Measurements from ENCODE around the gene CPAMD8. TPM values are rescaled to one million over a fixed set of nuclear protein-coding genes. Genes with fewer than 3 reads are reported as not detected.

CPAMD8 gene
- total and polyA plus RNA-seq, 2 donors (not counting 1 experiment from before 2014, with no cell fraction given): 1.1 to 2.7 TPM

DNA sequence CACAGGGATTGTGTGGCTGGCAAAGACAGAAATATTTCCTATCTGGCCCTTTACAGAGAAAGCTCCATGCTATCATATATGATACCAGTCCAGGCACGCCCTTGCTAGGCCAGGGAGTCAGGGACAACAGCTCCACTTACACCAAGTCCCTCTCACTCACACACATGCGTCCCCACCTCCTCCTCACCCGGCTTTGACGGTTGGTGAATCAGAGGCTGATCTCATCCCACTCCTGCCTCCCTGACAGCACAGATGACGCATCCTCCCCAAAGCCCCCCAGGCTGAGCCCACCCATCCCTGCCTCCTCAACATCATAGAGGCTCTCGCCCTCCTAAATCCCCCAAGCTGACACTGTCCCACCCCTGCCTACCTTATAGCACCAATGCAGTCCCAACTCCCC lies 75.1 kb downstream of the CPAMD8 start:
- H3K79me2 ChIP-seq (ENCODE audit: control insufficient read depth, insufficient read depth, low read length): no peaks in the 10 kb centered on the region
- intact Hi-C loops (cut with micrococcal nuclease): no loop called here
- peaks cover 8% of the 10 kb centered on the region for H3K27me3 Mint-ChIP-seq
- 89% methylated on average over 6 of the region's 6 CpGs for WGBS (ENCODE audit: insufficient coverage)
- TF ChIP-seq, protein P1, sequence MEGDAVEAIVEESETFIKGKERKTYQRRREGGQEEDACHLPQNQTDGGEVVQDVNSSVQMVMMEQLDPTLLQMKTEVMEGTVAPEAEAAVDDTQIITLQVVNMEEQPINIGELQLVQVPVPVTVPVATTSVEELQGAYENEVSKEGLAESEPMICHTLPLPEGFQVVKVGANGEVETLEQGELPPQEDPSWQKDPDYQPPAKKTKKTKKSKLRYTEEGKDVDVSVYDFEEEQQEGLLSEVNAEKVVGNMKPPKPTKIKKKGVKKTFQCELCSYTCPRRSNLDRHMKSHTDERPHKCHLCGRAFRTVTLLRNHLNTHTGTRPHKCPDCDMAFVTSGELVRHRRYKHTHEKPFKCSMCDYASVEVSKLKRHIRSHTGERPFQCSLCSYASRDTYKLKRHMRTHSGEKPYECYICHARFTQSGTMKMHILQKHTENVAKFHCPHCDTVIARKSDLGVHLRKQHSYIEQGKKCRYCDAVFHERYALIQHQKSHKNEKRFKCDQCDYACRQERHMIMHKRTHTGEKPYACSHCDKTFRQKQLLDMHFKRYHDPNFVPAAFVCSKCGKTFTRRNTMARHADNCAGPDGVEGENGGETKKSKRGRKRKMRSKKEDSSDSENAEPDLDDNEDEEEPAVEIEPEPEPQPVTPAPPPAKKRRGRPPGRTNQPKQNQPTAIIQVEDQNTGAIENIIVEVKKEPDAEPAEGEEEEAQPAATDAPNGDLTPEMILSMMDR (IDR thresholded peaks at IDR 0.05): no peak
- no peak for TF ChIP-seq EZH2 (IDR thresholded peaks at IDR 0.05; ENCODE audit: borderline replicate concordance, insufficient read depth, low read depth, low read length, poor library complexity, severe bottlenecking)
- no peak overlapping the region for H3K27ac Mint-ChIP-seq
- no peaks in the 10 kb centered on the region for H3K4me1 Mint-ChIP-seq
- H3K27ac ChIP-seq (ENCODE audit: low read length in 2 of 2): no peak overlapping the region
- ChIA-PET CTCF (no interaction called here), POLR2A (no interaction called here)
- H3K4me3 ChIP-seq (ENCODE audit: control extremely low read depth in 1 of 5, extremely low read depth in 1 of 5, insufficient read depth in 1 of 5, low read depth in 2 of 5, low read length in 4 of 5): no peak overlapping the region
- no peak for ATAC-seq (ENCODE audit: low read depth)
- no peak overlapping the region for H2AFZ ChIP-seq (ENCODE audit: insufficient read depth, low read depth, low read length, poor library complexity, severe bottlenecking)
- no peak for DNase-seq
- no peaks in the 10 kb centered on the region for H3K4me1 ChIP-seq (ENCODE audit: control insufficient read depth in 2 of 2, insufficient read depth in 2 of 2, low read length in 2 of 2)
- H4K20me1 ChIP-seq (ENCODE audit: control insufficient read depth, insufficient read depth, low read length, poor library complexity, severe bottlenecking): no peaks in the 10 kb centered on the region
- H3K9ac ChIP-seq (ENCODE audit: low read length): no peak overlapping the region
- peaks cover 0 to 16% (median 0%) of the 10 kb centered on the region in 3 donors for H3K9me3 ChIP-seq (ENCODE audit: control extremely low read depth in 1 of 3, control insufficient read depth in 2 of 3, insufficient read depth in 1 of 3, low read length in 2 of 3)
- H3K4me2 ChIP-seq (replicated peaks; ENCODE audit: low read depth, low read length, poor library complexity, severe bottlenecking): no peak overlapping the region
- peaks cover 0 to 11% (median 1%) of the 10 kb centered on the region in 4 experiments for H3K27me3 ChIP-seq (replicated peaks in 1 of 4; ENCODE audit: control extremely low read depth in 1 of 4, control insufficient read depth in 3 of 4, insufficient read depth in 4 of 4, low read length in 3 of 4)
- no peaks in the 10 kb centered on the region for H3K36me3 ChIP-seq (replicated peaks in 1 of 2; ENCODE audit: control extremely low read depth in 1 of 2, control insufficient read depth in 1 of 2, extremely low read depth in 1 of 2, insufficient read depth in 2 of 2, low read length in 1 of 2)
- H3K9me3 Mint-ChIP-seq (ENCODE audit: insufficient read depth): no peaks in the 10 kb centered on the region
- H3K4me3 Mint-ChIP-seq: no peak overlapping the region

DNA sequence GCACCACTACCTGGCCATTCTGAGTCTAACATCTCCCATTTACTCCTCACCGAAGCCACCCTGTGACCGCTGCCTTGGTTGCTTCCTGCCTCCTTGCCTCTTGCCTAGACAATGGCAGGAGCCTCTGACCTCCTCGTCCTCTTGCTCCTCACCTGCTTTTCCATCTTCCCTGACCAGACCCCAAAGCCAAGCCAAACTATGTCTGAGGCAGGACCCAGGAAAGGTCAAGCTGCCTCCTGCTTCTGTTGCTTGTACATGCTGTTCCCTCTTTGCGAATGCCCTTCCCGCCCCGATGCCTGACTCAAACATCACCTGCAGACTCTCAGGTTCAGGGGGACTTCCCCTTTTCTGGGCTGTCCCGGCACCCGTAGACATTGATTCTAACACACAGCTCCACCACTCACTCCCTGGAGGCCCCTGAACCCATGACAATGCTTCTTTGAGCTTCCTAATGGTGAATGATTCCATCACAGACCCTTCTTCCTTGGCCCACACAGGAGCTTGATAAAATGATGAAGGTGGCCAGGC lies 77.0 kb downstream of the CPAMD8 start:
- no peaks in the 10 kb centered on the region for H3K9me3 Mint-ChIP-seq (ENCODE audit: insufficient read depth)
- TF ChIP-seq, protein P1 (IDR thresholded peaks at IDR 0.05): no peak
- no peak for TF ChIP-seq EZH2 (IDR thresholded peaks at IDR 0.05; ENCODE audit: borderline replicate concordance, insufficient read depth, low read depth, low read length, poor library complexity, severe bottlenecking)
- no peak for ATAC-seq (ENCODE audit: low read depth)
- no peaks in the 10 kb centered on the region for H3K36me3 ChIP-seq (replicated peaks in 1 of 2; ENCODE audit: control extremely low read depth in 1 of 2, control insufficient read depth in 1 of 2, extremely low read depth in 1 of 2, insufficient read depth in 2 of 2, low read length in 1 of 2)
- no peaks in the 10 kb centered on the region for H4K20me1 ChIP-seq (ENCODE audit: control insufficient read depth, insufficient read depth, low read length, poor library complexity, severe bottlenecking)
- H3K4me1 Mint-ChIP-seq: no peaks in the 10 kb centered on the region
- H3K4me3 Mint-ChIP-seq: no peak overlapping the region
- no peak overlapping the region for H3K4me3 ChIP-seq (ENCODE audit: control extremely low read depth in 1 of 5, extremely low read depth in 1 of 5, insufficient read depth in 1 of 5, low read depth in 2 of 5, low read length in 4 of 5)
- peaks cover 0 to 11% (median 1%) of the 10 kb centered on the region in 4 experiments for H3K27me3 ChIP-seq (replicated peaks in 1 of 4; ENCODE audit: control extremely low read depth in 1 of 4, control insufficient read depth in 3 of 4, insufficient read depth in 4 of 4, low read length in 3 of 4)
- no peak overlapping the region for H3K27ac Mint-ChIP-seq
- no peak for DNase-seq
- H3K4me1 ChIP-seq (ENCODE audit: control insufficient read depth in 2 of 2, insufficient read depth in 2 of 2, low read length in 2 of 2): no peaks in the 10 kb centered on the region
- intact Hi-C loops (cut with micrococcal nuclease): no loop called here
- H3K27me3 Mint-ChIP-seq: peaks cover 4% of the 10 kb centered on the region
- H3K4me2 ChIP-seq (replicated peaks; ENCODE audit: low read depth, low read length, poor library complexity, severe bottlenecking): no peak overlapping the region
- H2AFZ ChIP-seq (ENCODE audit: insufficient read depth, low read depth, low read length, poor library complexity, severe bottlenecking): no peak overlapping the region
- H3K27ac ChIP-seq (ENCODE audit: low read length in 2 of 2): no peak overlapping the region
- ChIA-PET CTCF (no interaction called here), POLR2A (no interaction called here)
- no peaks in the 10 kb centered on the region for H3K79me2 ChIP-seq (ENCODE audit: control insufficient read depth, insufficient read depth, low read length)
- H3K9me3 ChIP-seq (ENCODE audit: control extremely low read depth in 1 of 3, control insufficient read depth in 2 of 3, insufficient read depth in 1 of 3, low read length in 2 of 3): peaks cover 0 to 15% (median 0%) of the 10 kb centered on the region in 3 donors
- WGBS (ENCODE audit: insufficient coverage): 75% methylated on average over 8 of the region's 8 CpGs
- no peak overlapping the region for H3K9ac ChIP-seq (ENCODE audit: low read length)
